ENCODE measurements around the gene DPM3. TPM values are rescaled to one million over a fixed set of nuclear protein-coding genes. Genes with fewer than 3 reads are reported as not detected.
A peak's percentile ranks its signal among the peaks of the same experiment; 100 is the strongest.

DPM3 gene
- total and polyA plus RNA-seq, 2 of the 13 experiments (the other 11 are each of a cell fraction or from before 2014, with no cell fraction given) = 23.2 to 53.4 TPM

DNA sequence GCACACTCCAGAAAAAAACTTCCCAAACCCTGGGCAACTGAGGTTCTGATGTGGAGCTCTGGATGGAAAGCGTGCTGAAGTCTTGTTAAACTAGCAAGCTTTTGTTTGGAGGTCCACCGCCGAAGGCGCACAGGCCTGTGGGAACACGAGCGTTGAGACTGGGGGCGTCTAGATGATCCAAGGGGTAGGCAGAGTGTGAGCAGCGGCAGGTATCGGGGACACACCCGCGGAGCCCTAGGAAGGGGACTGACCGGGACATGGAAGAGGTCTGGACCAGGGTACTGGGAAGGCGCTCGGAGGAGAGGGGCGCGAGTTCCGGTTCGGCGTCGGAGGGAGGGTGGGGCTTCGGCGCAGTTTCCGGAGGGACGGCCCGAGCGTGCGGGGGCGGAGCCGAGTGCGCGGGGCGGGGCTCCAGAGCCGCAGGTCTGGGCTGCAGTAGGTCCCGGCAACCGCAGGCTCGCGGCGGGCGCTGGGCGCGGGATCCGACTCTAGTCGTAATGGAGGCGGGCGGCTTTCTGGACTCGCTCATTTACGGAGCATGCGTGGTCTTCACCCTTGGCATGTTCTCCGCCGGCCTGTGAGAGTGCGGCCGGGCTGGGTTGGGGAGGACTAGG is 4.8 kb downstream of the DPM3 start, which contains the start of gene SLC50A1 (continued):
- TF ChIP-seq, protein P1, sequence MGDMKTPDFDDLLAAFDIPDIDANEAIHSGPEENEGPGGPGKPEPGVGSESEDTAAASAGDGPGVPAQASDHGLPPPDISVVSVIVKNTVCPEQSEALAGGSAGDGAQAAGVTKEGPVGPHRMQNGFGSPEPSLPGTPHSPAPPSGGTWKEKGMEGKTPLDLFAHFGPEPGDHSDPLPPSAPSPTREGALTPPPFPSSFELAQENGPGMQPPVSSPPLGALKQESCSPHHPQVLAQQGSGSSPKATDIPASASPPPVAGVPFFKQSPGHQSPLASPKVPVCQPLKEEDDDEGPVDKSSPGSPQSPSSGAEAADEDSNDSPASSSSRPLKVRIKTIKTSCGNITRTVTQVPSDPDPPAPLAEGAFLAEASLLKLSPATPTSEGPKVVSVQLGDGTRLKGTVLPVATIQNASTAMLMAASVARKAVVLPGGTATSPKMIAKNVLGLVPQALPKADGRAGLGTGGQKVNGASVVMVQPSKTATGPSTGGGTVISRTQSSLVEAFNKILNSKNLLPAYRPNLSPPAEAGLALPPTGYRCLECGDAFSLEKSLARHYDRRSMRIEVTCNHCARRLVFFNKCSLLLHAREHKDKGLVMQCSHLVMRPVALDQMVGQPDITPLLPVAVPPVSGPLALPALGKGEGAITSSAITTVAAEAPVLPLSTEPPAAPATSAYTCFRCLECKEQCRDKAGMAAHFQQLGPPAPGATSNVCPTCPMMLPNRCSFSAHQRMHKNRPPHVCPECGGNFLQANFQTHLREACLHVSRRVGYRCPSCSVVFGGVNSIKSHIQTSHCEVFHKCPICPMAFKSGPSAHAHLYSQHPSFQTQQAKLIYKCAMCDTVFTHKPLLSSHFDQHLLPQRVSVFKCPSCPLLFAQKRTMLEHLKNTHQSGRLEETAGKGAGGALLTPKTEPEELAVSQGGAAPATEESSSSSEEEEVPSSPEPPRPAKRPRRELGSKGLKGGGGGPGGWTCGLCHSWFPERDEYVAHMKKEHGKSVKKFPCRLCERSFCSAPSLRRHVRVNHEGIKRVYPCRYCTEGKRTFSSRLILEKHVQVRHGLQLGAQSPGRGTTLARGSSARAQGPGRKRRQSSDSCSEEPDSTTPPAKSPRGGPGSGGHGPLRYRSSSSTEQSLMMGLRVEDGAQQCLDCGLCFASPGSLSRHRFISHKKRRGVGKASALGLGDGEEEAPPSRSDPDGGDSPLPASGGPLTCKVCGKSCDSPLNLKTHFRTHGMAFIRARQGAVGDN (CRISPR knock-in tag; IDR thresholded peaks at IDR 0.05) = peak; percentile 85
- TF ChIP-seq TP53 (CRISPR knock-in tag; conservative IDR thresholded peaks at IDR 0.05) (no peak), ZNF891 (CRISPR knock-in tag; IDR thresholded peaks at IDR 0.05) (no peak), ZNF670 (CRISPR knock-in tag; IDR thresholded peaks at IDR 0.05; ENCODE audit: borderline replicate concordance) (no peak), ZNF569 (CRISPR knock-in tag; IDR thresholded peaks at IDR 0.05; ENCODE audit: borderline replicate concordance) (no peak), TRIM24 (CRISPR knock-in tag; IDR thresholded peaks at IDR 0.05) (no peak), XRCC5 (optimal IDR thresholded peaks at IDR 0.05; ENCODE audit: low read length) (no peak), HOXD1 (CRISPR knock-in tag; IDR thresholded peaks at IDR 0.05) (no peak), IKZF1 (IDR thresholded peaks at IDR 0.05) (no peak), NKX3-1 (CRISPR knock-in tag; IDR thresholded peaks at IDR 0.05) (peak; percentile 58; the same call in 1 of the 2 replicates), ZNF136 (CRISPR knock-in tag; IDR thresholded peaks at IDR 0.05; ENCODE audit: low read depth) (no peak), ZNF432 (CRISPR knock-in tag; IDR thresholded peaks at IDR 0.05; ENCODE audit: borderline replicate concordance) (no peak), ZNF546 (CRISPR knock-in tag; conservative IDR thresholded peaks at IDR 0.05) (no peak), GATAD1 (CRISPR knock-in tag; IDR thresholded peaks at IDR 0.05) (peak; percentile 39; the same call in 1 of the 2 replicates), CBX5 (CRISPR knock-in tag; IDR thresholded peaks at IDR 0.05; ENCODE audit: borderline replicate concordance) (no peak), MAFG (CRISPR knock-in tag; IDR thresholded peaks at IDR 0.05) (no peak), ZSCAN12 (CRISPR knock-in tag; IDR thresholded peaks at IDR 0.05) (no peak), ZNF501 (CRISPR knock-in tag; IDR thresholded peaks at IDR 0.05) (peak; percentile 87), HNRNPH1 (optimal IDR thresholded peaks at IDR 0.05; ENCODE audit: low read depth, low read length) (peak; percentile 77), KDM2A (CRISPR knock-in tag; IDR thresholded peaks at IDR 0.05; ENCODE audit: borderline replicate concordance, low read depth) (peak; percentile 99)
- TF ChIP-seq, protein P2, sequence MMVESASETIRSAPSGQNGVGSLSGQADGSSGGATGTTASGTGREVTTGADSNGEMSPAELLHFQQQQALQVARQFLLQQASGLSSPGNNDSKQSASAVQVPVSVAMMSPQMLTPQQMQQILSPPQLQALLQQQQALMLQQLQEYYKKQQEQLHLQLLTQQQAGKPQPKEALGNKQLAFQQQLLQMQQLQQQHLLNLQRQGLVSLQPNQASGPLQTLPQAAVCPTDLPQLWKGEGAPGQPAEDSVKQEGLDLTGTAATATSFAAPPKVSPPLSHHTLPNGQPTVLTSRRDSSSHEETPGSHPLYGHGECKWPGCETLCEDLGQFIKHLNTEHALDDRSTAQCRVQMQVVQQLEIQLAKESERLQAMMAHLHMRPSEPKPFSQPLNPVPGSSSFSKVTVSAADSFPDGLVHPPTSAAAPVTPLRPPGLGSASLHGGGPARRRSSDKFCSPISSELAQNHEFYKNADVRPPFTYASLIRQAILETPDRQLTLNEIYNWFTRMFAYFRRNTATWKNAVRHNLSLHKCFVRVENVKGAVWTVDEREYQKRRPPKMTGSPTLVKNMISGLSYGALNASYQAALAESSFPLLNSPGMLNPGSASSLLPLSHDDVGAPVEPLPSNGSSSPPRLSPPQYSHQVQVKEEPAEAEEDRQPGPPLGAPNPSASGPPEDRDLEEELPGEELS (CRISPR knock-in tag; IDR thresholded peaks at IDR 0.05) = no peak; the same call in 1 of the 2 replicates
- TF ChIP-seq, protein P3, sequence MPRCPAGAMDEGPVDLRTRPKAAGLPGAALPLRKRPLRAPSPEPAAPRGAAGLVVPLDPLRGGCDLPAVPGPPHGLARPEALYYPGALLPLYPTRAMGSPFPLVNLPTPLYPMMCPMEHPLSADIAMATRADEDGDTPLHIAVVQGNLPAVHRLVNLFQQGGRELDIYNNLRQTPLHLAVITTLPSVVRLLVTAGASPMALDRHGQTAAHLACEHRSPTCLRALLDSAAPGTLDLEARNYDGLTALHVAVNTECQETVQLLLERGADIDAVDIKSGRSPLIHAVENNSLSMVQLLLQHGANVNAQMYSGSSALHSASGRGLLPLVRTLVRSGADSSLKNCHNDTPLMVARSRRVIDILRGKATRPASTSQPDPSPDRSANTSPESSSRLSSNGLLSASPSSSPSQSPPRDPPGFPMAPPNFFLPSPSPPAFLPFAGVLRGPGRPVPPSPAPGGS (CRISPR knock-in tag; IDR thresholded peaks at IDR 0.05) = no peak; the same call in 1 of the 2 replicates
- TF ChIP-seq, protein P4, sequence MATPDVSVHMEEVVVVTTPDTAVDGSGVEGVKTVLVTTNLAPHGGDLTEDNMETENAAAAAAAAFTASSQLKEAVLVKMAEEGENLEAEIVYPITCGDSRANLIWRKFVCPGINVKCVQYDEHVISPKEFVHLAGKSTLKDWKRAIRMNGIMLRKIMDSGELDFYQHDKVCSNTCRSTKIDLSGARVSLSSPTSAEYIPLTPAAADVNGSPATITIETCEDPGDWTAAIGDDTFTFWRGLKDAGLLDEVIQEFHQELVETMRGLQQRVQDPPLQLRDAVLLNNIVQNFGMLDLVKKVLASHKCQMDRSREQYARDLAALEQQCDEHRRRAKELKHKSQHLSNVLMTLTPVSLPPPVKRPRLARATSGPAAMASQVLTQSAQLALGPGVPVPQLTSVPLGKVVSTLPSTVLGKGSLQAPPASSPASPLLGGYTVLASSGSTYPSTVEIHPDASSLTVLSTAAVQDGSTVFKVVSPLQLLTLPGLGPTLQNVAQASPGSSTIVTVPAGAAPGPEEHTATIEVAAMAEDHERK (CRISPR knock-in tag; IDR thresholded peaks at IDR 0.05; ENCODE audit: low read depth) = 0 out of 2 replicates have a peak, but pooled peaks have one; percentile 27
